B cell (primary cell): ENCODE data around the gene ACBD5. TPM values are rescaled to one million over a fixed set of nuclear protein-coding genes. Genes with fewer than 3 reads are reported as not detected.

Experiments
- ATAC-seq: fragments of 200-7000 bp; cut with Tn5 transposase; one replicate; pipeline ENCODE4 v1.10.0; 2021; ENCODE audit warnings: low read depth, mild to moderate bottlenecking, moderate number of reproducible peaks, moderate library complexity
- CTCF ChIA-PET: fragments of 350-600 bp; sonication (Branson Sonifier 250); formaldehyde crosslinking; loops from one replicate; lab custom pipeline; 2021; ENCODE audit warnings: antibody characterized with exemption, inconsistent platforms; lab: Charles Lee
- POLR2A ChIA-PET: fragments of 350-600 bp; sonication (Branson Sonifier 250); formaldehyde crosslinking; loops from one replicate; lab custom pipeline; 2021; ENCODE audit warnings: antibody characterized with exemption; lab: Charles Lee
- DNase-seq: peaks from one replicate; pipeline ENCODE4 v3.0.0; 2013
- H2AFZ ChIP-seq: 2 replicates; pipeline ENCODE4 v1.6.1; 2012; ENCODE audit warnings: mild to moderate bottlenecking, low read depth, low read length; ENCODE audit not compliant: insufficient read depth, poor library complexity, severe bottlenecking
- H3K27ac ChIP-seq, 2 donors: 1 replicate in 1 of 2; 2 replicates in 1 of 2; pipeline ENCODE4 v1.5.1; 2012 to 2013; ENCODE audit warnings: low read length in 2 of 2, mild to moderate bottlenecking in 2 of 2, moderate library complexity in 1 of 2
- H3K27me3 ChIP-seq, 4 experiments: fragments of 200-600 bp in 1 of 4; sonication (generic) in 1 of 4; replicated peaks in 1 of 4; 1 replicate in 2 of 4; 2 replicates in 2 of 4; pipeline versions ENCODE4 v1.6.1 to v1.7.0; 2013 to 2016; ENCODE audit warnings: low read length in 3 of 4, mild to moderate bottlenecking in 2 of 4, mixed read lengths in 1 of 4, moderate library complexity in 1 of 4; ENCODE audit not compliant: insufficient read depth in 4 of 4, control insufficient read depth in 3 of 4; ENCODE audit errors: control extremely low read depth in 1 of 4
- H3K36me3 ChIP-seq, 2 experiments: replicated peaks in 1 of 2; 1 replicate in 1 of 2; 2 replicates in 1 of 2; pipeline versions ENCODE4 v1.6.1 to v1.7.1; 2013; ENCODE audit warnings: low read length in 1 of 2; ENCODE audit not compliant: insufficient read depth in 2 of 2, control insufficient read depth in 1 of 2; ENCODE audit errors: control extremely low read depth in 1 of 2, extremely low read depth in 1 of 2
- H3K4me1 ChIP-seq, 2 donors: fragments of 200-600 bp in 1 of 2; sonication (generic) in 1 of 2; 1 replicate in 1 of 2; 2 replicates in 1 of 2; pipeline versions ENCODE4 v1.5.1 to v1.6.1; 2013 to 2017; ENCODE audit warnings: low read length in 2 of 2; ENCODE audit not compliant: control insufficient read depth in 2 of 2, insufficient read depth in 2 of 2
- H3K4me2 ChIP-seq: replicated peaks from 2 replicates; pipeline ENCODE3; 2012; ENCODE audit warnings: mild to moderate bottlenecking, low read depth, low read length; ENCODE audit not compliant: poor library complexity, severe bottlenecking
- H3K4me3 ChIP-seq, 5 experiments: fragments of 200-600 bp in 1 of 5; sonication (generic) in 1 of 5; 1 replicate in 3 of 5; 2 replicates in 2 of 5; pipeline versions ENCODE4 v1.5.1 to v1.7.0; 2011 to 2016; ENCODE audit warnings: low read length in 4 of 5, mild to moderate bottlenecking in 4 of 5, low read depth in 2 of 5, control low read depth in 1 of 5, moderate library complexity in 1 of 5; ENCODE audit not compliant: insufficient read depth in 1 of 5; ENCODE audit errors: control extremely low read depth in 1 of 5, extremely low read depth in 1 of 5
- H3K79me2 ChIP-seq: fragments of 200-600 bp; sonication (generic); one replicate; pipeline ENCODE4 v1.6.0; 2016; ENCODE audit warnings: low read length; ENCODE audit not compliant: control insufficient read depth, insufficient read depth
- H3K9ac ChIP-seq: fragments of 200-600 bp; sonication (generic); 2 replicates; pipeline ENCODE4 v1.6.1; 2017; ENCODE audit warnings: mild to moderate bottlenecking, low read length, moderate library complexity
- H3K9me3 ChIP-seq, 3 donors: one replicate each; pipeline versions ENCODE4 v1.6.1 to v1.7.1; 2013; ENCODE audit warnings: low read length in 2 of 3; ENCODE audit not compliant: control insufficient read depth in 2 of 3, insufficient read depth in 1 of 3; ENCODE audit errors: control extremely low read depth in 1 of 3
- H4K20me1 ChIP-seq: 2 replicates; pipeline ENCODE4 v1.6.0; 2012; ENCODE audit warnings: mild to moderate bottlenecking, low read length; ENCODE audit not compliant: insufficient read depth, control insufficient read depth, poor library complexity, severe bottlenecking
- H3K27ac Mint-ChIP-seq: one replicate; pipeline ENCODE4 v1.8.0; 2021; ENCODE audit warnings: mixed read lengths
- H3K27me3 Mint-ChIP-seq: one replicate; pipeline ENCODE4 v1.8.0; 2021; ENCODE audit warnings: mixed read lengths
- H3K4me1 Mint-ChIP-seq: one replicate; pipeline ENCODE4 v1.8.0; 2021; ENCODE audit warnings: mixed read lengths
- H3K4me3 Mint-ChIP-seq: one replicate; pipeline ENCODE4 v1.8.0; 2021; ENCODE audit warnings: mixed read lengths
- H3K9me3 Mint-ChIP-seq: one replicate; pipeline ENCODE4 v1.8.0; 2022; ENCODE audit warnings: mixed read lengths; ENCODE audit not compliant: insufficient read depth
- EZH2 ChIP-seq: IDR thresholded peaks from 2 replicates; pipeline ENCODE4 v1.6.1; 2012; ENCODE audit warnings: borderline replicate concordance, low read depth, mild to moderate bottlenecking, moderate library complexity, low read length; ENCODE audit not compliant: insufficient read depth, poor library complexity, severe bottlenecking
- WGBS: methylation state at CpG from one replicate; pipeline ENCODE4 v1.1.5; 2013; ENCODE audit warnings: missing lambda C conversion rate; ENCODE audit not compliant: insufficient coverage; 5-methylcytosine and 5-hydroxymethylcytosine counted together
- intact Hi-C: fragments of 100-400 bp; cut with micrococcal nuclease; formaldehyde crosslinking; loops from one replicate; pipeline ENCODE4 v1.10.0; 2022
- polyA plus RNA-seq: library from polyadenylated mRNA; depleted of rRNA; stranded (reverse); fragments of >200 nt; gene quantifications from 2 replicates; pipeline ENCODE4 v1.2.3, GENCODE V29; 2012
- total RNA-seq, 2 donors: library from RNA; stranded (reverse); fragments of 120-200 nt in 1 of 2; gene quantifications; 1 replicate in 1 of 2; 2 replicates in 1 of 2; pipeline versions ENCODE4 v1.2.3 to v1.2.4, GENCODE V29; 2013 to 2022
- TF ChIP-seq, protein P1 (sequence below): fragments of 200-600 bp; IDR thresholded peaks from one replicate; pipeline ENCODE4 v1.8.0; 2022; ENCODE audit warnings: antibody characterized with exemption, mild to moderate bottlenecking

Gene ACBD5
- total and polyA plus RNA-seq, 2 donors (not counting 1 experiment from before 2014, with no cell fraction given), result 8.2 to 24.0 TPM

DNA sequence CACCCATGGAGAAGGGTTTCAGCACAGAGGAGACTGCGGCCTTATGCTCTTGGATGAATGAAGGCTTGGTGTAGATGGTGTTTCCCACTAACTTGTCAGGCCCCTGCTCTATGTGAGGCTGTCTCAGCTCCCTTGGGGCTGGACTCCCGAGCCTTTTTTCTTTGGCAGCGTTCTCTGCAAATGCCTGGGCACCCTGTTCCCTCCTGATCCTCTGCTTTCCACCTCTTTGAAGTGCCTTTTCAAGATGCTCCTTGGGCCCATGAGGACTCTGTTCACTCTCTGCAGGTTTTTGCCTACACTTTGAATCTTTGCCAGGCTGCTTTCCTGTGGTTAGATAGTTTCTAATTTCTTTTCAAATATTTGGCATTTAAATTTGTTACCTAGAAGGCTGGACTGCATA, 6.8 kb upstream of the ACBD5 start:
- Histone ChIP-seq H3K4me2 (no peak overlapping the region), H3K9me3 (no peaks in the 10 kb centered on the region), H3K4me1 (peaks cover 9 to 11% of the 10 kb centered on the region in 2 donors), H3K27me3 (no peaks in the 10 kb centered on the region), H3K27ac (no peak overlapping the region), H3K36me3 (no peaks in the 10 kb centered on the region), H2AFZ (no peak overlapping the region), H3K79me2 (no peaks in the 10 kb centered on the region), H3K9ac (no peak overlapping the region), H3K4me3 (no peak overlapping the region), H4K20me1 (no peaks in the 10 kb centered on the region)
- 100% methylated on average over 1 of the region's 3 CpGs for WGBS
- intact Hi-C loops, result no loop called here
- Mint-ChIP-seq H3K4me1 (peaks cover 17% of the 10 kb centered on the region), H3K4me3 (no peak overlapping the region), H3K9me3 (no peaks in the 10 kb centered on the region), H3K27ac (no peak overlapping the region), H3K27me3 (no peaks in the 10 kb centered on the region)
- DNase-seq, result no peak
- ChIA-PET POLR2A (no interaction called here), CTCF (no interaction called here)
- no peak for ATAC-seq
- TF ChIP-seq, protein P1, sequence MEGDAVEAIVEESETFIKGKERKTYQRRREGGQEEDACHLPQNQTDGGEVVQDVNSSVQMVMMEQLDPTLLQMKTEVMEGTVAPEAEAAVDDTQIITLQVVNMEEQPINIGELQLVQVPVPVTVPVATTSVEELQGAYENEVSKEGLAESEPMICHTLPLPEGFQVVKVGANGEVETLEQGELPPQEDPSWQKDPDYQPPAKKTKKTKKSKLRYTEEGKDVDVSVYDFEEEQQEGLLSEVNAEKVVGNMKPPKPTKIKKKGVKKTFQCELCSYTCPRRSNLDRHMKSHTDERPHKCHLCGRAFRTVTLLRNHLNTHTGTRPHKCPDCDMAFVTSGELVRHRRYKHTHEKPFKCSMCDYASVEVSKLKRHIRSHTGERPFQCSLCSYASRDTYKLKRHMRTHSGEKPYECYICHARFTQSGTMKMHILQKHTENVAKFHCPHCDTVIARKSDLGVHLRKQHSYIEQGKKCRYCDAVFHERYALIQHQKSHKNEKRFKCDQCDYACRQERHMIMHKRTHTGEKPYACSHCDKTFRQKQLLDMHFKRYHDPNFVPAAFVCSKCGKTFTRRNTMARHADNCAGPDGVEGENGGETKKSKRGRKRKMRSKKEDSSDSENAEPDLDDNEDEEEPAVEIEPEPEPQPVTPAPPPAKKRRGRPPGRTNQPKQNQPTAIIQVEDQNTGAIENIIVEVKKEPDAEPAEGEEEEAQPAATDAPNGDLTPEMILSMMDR, result no peak
- TF ChIP-seq EZH2, result no peak

DNA sequence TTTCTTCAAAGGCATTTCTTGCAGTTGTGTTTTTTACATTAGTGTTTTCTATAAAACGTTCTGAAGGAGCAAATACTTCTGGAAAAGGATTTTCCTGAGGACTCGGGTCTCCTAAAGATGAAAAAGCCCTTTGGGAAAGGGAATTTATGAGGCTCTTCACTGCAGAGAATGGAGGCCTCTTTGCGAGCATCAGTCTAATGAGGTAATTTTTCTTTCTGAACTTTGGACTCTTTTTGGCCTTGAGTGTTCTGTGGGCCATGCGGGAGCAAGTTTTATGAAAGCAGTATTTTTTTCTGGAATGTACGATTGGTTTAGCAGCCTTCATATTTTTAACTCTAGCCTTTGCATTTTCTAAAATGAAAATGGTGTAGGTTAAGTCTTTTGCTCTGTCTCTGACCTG, 6.4 kb upstream of the ACBD5 start:
- ATAC-seq (no peak), DNase-seq (no peak)
- Histone ChIP-seq H3K79me2 (no peaks in the 10 kb centered on the region), H3K9me3 (no peaks in the 10 kb centered on the region), H3K9ac (no peak overlapping the region), H4K20me1 (no peaks in the 10 kb centered on the region), H3K4me3 (no peak overlapping the region), H3K4me2 (no peak overlapping the region), H3K27ac (no peak overlapping the region), H2AFZ (no peak overlapping the region), H3K27me3 (no peaks in the 10 kb centered on the region), H3K4me1 (peaks cover 8 to 9% of the 10 kb centered on the region in 2 donors), H3K36me3 (no peaks in the 10 kb centered on the region)
- ChIA-PET CTCF (no interaction called here), POLR2A (no interaction called here)
- intact Hi-C loops, result no loop called here
- H3K4me1 Mint-ChIP-seq, result peaks cover 16% of the 10 kb centered on the region
- no peak overlapping the region for H3K27ac Mint-ChIP-seq
- no peaks in the 10 kb centered on the region for H3K27me3 Mint-ChIP-seq
- H3K9me3 Mint-ChIP-seq, result no peaks in the 10 kb centered on the region
- TF ChIP-seq EZH2, result no peak
- TF ChIP-seq, protein P1, result no peak
- H3K4me3 Mint-ChIP-seq, result no peak overlapping the region
- WGBS, result 83% methylated on average over 3 of the region's 5 CpGs
